HG03060 (cell line): ENCODE results near the gene DCAKD.

Experiments used
- ATAC-seq: cut with Tn5 transposase; IDR thresholded peaks from one replicate; pipeline ENCODE4 v1.9.1; 2021; ENCODE audit warnings: low read depth, moderate number of reproducible peaks; ENCODE audit not compliant: unreplicated experiment

DCAKD gene, protein sequence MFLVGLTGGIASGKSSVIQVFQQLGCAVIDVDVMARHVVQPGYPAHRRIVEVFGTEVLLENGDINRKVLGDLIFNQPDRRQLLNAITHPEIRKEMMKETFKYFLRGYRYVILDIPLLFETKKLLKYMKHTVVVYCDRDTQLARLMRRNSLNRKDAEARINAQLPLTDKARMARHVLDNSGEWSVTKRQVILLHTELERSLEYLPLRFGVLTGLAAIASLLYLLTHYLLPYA

DNA sequence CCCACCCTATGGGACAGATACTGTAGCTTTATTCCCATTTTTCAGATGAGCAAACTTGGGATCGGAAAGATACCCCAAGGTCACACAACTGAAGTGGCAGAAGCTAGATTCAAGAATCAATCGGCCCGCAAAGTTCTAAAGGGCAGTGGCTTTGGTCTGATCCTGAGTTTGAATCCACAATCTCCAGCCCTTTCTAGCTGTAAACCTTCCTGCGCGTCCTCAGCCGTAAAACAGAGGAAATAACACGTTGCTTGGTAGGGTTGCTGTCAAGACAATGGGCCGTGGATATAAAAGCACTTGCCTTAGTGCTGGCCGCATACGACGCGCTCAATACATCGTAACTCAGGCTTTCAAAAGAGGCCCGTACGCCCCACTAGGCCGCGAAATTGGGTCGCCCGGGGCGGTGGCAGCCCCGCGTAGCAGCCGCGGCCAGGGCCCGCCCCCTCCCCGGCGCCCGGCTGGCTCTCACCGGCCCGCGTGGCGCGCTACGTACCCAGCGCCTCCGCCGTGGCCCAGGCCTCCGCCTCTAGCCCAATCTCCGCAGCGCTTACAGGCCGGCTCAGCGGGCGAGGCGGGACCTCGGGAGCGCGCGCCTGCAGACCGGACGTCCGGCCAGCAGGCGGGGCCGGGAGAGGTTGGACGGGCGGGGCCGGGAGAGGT lies at the start of gene DCAKD:
DCAKD (minus strand) TSS at position 573 of the 660 bp plus-strand sequence. CDS start 16,747 bp downstream, outside the sequence.
- ATAC-seq = peak; percentile 67

DNA sequence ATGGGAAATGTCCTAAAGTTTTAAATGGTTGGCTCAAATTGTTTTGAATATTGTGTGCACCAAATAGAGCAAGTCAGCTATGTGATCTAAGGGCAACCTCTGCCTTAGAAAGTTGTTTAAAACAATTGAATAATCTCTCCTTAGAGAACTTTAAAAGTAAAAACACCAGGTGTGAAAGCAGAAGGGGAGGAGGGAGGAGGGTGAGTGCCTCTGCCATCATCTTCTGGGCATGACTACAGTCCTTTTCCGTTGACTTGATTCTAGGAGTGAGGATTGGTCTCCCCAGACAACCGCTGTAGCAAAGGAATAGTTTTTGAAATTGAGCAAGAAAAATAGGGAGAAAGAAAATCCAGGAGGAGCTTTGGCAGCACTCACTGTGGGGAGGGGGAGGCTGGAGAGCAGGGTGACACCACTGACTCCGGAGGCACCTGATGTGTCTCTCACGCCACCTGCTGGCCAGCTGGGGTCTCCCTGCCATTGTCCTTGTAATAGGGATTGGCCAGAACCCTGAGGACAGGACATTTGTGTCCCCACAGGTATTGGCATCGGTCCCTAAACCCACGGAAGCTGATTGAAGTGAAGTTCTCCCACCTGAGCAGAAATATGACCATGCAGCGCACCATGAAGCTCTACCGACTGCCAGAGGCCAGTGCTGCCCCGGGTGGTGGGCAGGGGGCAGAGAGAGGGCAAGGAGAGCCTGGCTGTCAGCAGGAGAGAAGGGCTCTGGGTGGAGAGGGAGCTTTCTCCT lies 47.6 kb upstream of the DCAKD start:
- ATAC-seq = no peak

DNA sequence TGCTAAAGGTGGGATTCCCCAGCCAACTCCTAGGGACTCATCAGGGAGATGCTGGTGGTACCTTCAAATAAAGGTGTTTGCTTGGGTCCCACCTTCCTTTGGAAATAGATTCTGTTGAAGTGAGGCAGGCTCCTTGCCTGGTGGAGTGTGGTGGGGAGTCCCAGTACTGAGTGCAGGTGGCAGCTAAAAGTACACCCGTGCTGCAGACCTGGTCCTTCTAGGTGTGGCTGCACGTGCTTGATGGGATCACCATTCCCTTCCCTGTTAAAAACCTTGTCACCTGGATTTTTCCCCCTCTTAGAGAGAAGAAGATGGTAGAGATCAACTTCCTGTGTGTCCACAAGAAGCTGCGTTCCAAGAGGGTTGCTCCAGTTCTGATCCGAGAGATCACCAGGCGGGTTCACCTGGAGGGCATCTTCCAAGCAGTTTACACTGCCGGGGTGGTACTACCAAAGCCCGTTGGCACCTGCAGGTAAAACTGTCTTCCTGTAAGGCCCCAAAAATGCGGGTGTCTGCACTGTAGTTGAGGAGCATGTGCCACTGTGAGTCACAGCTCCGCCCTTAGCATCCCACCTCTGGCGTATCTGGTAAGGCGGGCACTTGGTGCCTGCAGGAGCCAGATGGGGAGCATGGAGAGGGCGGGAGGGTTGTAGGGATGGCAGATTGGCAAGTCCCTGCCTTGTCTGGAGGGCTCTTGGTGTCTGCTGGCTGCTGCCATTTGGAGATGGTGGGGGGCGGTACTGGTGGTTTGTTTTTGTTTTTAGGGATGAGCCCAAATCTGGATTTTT lies 46.8 kb upstream of the DCAKD start:
- ATAC-seq = no peak

DNA sequence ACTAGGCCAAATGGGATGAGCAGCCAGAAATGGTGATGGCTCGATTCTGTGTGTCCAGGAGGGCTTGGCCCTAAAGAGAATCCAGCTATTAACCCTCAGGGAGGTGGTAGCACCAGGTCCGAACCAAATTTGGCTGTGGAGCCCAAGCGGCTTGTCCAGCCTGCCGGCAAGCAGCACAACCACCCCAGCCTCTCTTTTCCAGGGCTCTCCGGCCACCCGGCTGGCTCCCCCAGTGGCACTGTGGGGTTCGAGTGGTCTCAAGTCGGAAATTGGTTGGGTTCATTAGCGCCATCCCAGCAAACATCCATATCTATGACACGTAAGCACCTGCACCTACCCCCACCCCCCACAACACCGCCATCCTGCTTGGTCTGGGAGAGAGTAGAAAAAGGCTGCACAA lies 45.5 kb upstream of the DCAKD start:
- ATAC-seq = no peak

DNA sequence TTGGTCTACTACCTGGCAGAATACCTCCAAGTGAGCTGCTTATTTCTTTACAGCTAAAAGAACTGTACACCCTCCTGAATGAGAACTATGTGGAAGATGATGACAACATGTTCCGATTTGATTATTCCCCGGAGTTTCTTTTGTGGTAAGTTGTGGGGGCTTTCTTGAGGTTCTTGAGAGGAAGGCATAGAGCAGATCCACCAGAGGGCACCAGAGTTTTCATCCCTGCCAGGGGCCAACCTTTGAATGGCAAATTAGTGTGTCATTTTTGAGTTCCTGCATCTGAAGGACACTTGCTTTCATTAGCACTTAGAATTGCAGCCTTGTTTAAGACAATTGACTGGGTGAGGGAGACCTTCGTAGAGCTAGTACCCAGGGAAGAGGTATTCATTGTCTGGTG lies 44.7 kb upstream of the DCAKD start:
- no peak for ATAC-seq

DNA sequence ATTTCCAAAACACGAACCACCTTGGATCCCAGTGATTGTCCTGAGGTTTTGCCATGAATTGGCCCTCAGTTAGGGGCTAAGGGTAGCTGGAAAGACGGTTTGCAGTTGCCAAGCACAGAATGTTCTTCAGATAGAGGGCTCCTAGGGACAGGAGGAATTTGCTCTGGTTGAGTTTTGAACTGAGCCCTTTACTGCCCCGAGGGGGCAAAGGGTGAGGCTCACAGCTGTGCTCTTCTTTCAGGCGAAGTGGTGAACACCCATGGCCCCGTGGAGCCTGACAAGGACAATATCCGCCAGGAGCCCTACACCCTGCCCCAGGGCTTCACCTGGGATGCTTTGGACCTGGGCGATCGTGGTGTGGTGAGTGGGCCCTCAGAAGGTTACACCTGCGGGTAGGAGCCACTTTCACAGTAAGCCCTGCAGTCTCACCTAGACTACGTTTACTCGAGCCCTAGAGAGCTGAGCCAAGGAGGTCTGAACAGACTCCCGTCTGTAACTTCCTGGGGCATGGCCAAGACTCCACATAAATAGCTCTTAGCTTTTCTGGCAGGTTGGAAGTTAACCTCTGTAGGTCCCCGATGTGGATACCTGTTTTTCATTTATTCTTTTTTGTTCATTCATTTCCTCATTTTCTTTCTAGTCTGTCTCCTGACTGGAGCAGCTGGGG lies 42.1 kb upstream of the DCAKD start:
- no peak for ATAC-seq

DNA sequence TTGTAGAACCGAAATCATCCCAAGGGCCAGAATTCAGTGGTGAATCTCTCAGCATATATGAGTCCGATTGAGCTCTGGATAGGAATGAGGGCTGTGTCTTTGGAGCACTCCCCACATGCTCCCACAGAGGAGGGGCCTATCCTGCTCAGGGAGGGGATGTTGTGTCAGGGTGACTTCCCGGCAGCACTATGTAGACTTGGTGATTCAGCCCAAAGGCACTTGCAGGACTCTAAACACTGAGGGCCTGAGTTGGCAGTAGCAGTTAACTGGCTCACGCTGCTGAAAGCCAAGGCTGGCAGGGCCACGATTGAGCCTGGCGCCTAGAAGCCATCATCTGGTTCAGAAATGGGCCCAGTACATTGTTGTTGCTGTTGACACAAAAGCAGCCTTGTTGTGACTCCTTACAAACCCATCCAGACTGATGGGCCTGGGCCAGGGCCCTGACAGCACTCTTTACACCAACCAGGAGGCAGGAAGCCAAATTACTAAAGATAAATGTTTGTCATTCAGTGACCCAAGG lies 41.5 kb upstream of the DCAKD start:
- ATAC-seq = no peak

DNA sequence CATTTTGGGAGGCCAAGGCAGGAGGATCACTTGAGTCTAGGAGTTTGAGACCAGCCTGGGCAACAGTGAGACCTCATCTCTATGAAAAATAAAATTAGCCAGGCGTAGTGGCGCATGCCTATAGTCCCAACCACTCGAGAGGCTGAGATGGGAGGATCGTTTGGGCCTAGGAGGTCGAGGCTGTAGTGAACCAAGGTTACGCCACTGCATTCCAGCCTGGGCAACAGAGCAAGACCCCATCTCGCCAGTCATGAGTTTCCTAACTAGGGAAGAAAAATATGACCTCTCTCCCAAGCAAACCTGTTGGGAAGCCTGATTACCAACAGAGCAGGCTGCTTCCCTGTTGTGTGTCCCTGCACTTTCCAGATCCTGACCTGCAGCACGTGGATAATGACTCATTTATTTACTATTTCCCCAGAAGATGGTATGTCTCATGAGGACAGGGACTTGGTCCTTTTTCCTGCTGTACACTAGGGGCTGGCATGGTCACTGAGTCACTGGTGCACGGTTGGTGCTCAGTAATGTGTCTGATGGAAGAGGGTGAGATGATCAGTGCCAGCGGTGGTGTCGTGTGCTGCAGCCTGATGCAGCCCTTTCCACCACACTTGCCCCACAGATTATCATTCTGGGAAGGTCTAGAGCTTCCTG lies 40.5 kb upstream of the DCAKD start:
- ATAC-seq = no peak

DNA sequence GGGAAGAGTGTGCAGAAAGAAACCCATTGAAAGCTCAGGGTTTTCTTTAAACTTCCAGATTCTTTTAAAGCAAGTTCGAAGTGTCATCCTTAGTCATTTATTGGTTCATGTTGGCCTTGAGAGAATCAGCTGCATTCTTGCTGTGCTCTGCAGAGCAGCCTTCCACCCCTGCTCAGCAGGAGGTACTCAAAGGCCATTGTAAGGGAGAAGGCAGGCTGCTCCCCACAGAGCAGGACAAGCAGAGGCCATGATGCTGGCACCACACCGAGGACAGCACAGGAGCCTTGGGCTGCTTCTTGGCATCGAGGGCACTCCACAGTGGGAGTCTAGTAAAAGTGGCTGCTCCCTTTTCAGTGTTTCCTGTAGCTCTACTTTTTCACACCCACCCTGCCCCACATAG lies 39.3 kb upstream of the DCAKD start:
- ATAC-seq = no peak

DNA sequence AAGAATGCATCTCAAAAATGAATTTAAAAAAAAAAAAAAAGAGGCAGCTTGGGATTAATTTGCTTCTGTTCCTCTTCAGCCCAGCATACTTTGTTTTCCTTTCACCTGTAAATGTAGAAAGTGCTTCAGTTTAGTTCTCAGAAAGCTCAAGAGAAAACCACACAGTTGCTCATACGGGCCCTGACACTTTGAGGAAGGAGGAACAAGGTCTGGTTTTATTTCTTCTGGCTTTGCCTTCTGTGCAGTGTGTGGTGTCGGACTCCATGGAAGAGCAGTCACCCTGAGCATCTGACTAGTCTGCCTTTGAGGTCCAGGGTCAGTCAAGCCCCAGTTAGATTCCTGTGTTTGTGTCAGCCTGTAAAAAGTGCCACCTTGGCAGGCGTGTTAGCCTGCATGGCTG lies 37.3 kb upstream of the DCAKD start:
- ATAC-seq = no peak

DNA sequence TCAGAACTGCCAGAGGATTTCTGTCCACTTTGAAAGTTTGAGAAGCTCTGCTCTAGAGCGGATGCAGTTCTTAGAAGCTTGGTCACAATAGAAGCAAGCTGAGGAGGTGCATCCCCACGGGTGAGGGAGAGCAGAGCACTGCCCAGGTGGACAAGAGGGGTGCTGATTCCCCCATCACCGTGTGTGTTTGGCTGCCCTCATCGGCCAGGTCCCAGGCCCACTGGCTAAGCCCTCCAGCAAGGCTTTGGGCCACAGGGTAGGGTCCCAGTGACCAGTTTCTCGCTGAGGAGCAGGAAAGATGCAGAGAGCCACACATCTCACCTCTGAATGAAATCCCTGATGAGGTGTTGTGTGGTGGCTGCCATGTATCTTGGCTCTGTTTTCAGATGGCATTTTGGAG lies 36.5 kb upstream of the DCAKD start:
- ATAC-seq = no peak

DNA sequence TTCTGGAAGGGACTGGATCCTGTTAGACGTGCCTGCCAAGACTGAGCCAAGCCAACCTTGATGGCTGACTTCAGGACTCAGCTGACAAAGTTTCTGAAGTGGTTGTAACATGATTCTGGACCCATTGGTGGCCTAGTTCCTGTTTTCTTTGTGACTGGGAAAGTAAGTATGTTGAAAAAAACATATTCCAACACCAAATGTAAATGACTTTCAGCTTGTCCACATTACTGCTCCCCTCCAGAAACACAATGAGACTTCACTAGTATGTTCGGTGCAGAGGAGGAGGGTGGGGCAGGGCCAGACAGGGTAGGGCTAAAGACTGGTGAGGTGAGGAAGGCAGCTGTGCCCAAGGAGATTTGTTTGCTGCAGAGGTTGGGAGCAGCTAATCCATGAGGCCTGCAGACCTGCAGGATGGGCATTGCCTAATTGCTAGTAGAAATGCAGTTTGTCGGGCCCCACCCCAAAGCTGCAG lies 36.1 kb upstream of the DCAKD start:
- no peak for ATAC-seq

DNA sequence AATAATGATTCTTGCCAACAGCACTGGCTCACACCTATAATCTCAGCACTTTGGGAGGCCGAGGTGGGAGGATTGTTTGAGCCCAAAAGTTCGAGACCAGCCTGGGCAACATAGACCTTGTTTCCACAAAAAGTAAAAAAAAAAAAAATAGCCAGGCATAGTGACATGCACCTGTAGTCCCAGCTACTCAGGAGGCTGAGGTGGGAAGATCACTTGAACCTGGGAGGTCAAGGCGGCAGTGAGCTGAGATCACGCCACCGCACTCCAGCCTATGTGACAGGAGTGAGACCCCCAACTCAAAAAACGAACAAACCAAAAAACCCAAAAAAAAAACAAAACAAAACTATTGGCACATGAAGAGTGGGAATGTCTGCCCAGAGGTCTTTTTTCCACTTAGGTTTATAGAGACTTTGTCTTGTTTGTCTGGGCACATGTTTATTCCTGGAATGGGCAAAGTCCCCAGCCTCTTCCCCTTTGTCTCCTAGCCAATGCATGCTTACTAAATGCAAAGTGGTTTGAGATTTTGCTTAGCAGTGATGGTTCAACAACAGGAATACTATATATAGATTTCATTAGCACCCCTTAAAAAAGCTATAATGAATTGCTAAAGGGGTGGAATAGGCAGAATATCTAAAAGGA lies 35.6 kb upstream of the DCAKD start:
- no peak for ATAC-seq

DNA sequence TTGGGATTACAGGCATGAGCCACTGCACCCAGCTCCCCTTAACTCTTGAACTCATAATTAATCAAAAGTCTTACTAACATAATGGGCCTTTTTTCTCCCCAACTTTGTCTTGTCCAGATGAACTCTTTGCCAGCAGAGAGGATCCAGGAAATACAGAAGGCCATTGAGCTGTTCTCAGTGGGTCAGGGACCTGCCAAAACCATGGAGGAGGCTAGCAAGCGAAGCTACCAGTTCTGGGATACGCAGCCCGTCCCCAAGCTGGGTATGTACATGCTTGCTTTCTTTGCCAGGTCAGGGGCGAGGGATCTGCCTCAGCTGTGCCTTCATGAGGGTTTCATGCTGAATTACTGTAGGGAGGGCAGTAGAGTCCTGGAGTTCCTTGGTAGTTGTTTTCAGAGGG lies 35.0 kb upstream of the DCAKD start:
- no peak for ATAC-seq

DNA sequence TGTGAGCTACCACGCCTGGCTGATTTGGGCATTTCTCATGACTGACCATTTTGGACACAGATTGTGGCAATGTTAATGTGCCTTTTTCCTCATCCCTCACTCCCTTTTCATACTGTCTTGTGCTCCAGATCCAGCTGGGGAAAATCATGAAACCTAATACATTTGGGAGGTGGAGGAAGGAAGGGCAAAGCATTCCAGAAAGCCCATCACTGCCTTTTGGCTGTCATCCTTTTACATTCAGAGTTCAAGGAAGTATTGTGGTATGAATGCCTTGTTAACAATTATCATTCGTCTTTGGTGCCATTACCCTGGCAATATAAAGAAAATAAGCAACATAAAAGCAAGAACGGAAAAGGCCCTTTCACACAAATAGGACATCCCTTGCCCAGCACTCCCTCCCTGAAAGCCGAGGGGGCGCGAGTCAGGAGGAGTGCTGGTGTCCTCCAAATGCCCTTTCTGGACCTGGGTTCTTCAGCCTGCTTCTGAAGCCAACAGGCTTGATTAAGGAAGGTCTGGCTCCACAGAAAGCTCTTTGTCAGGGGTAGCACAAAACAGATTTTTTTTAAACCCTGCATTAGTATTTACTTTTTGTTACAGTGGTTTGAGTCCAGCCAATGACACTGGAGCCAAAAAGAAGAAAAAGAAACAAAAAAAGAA lies 29.7 kb upstream of the DCAKD start:
- no peak for ATAC-seq

DNA sequence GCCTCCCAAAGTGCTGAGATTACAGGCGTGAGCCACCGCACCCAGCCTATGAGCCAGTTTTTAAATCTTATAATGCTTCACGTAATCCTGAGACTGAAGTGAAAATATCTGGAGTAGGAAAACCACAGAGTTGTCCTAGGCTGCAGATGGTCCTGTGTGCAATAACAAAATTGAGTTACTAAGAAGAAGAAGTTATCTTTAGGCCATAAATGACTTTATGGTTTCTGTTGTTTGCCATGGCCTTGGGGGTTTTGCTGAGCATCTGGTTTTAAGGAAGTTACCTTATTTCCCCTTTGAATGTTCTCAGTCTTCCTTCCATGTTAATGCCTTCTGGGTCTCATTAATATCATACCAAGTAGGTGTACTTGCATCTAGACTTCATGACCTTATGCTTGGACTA lies 26.2 kb upstream of the DCAKD start:
- no peak for ATAC-seq

DNA sequence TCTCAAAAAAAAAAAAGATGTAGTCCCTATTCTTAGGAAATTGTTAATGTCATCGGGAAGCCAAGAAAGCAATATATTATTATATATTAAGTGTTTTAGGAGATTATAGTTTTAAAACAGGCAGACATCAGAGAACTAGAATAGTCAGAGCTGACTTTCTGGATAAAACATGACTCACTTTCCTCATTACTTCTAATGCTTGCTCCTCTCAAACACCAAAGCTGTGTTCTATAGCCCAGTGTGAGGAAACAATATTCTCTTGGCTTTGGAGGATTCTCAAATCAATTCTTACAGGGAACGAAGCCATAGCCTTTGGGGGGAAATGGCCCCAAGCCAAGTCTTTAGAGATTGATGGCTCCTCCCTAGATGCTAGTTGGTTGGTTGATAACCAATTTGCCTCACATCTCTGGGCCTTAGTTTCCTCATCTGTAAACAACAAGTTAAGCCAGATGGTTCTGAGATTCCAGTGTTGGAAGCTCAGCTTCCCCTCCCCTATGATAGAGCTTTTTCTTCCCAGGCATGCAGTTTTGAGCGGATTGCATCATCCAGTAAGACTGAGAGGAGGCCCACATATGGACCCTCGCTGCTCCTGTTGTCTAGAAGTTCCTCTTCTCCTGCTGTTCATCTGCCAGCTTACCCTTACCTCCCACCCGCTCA lies 22.1 kb upstream of the DCAKD start:
- ATAC-seq = no peak

DNA sequence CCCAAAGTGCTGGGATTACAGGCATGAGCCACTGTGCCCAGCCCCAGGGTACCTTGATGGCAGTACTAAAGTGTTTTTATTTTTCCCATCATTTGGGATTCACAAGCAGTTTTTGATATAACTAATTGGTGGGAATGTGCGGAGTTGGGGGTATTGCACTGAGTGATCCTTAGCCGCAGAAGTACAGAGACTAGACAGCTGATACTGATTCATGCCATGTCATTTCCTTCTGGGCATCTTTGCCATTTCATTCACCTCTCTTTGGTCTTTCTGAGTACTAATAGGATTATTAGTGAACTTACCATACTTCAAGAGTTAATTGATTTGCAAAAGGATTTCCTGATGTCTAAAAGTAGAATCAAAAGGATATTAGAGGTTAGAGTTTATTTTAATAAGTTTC lies 19.4 kb upstream of the DCAKD start:
- no peak for ATAC-seq
